Endothelial cell (in vitro differentiated cells): Measurements from ENCODE around the gene LILRA6. TPM values are rescaled to one million over a fixed set of nuclear protein-coding genes. Genes with fewer than 3 reads are reported as not detected.
"Not testable (repeated sequence)": the region's sequence is repeated elsewhere in the genome, so short reads cannot be mapped to it uniquely, and the experiment has no call there.

Source experiments
- DNase-seq: peaks from one replicate; pipeline ENCODE4 v3.0.0; 2021; ENCODE audit warnings: low spot score
- H3K27ac Mint-ChIP-seq: one replicate; pipeline ENCODE4 v1.8.0; 2021; ENCODE audit warnings: mixed read lengths, inconsistent platforms; ENCODE audit not compliant: unreplicated experiment
- H3K27me3 Mint-ChIP-seq: one replicate; pipeline ENCODE4 v1.8.0; 2021; ENCODE audit warnings: mild to moderate bottlenecking, moderate library complexity, mixed read lengths, inconsistent platforms; ENCODE audit not compliant: unreplicated experiment
- H3K36me3 Mint-ChIP-seq: one replicate; pipeline ENCODE4 v1.8.0; 2021; ENCODE audit warnings: mild to moderate bottlenecking, low read depth, mixed read lengths, inconsistent platforms; ENCODE audit not compliant: unreplicated experiment
- H3K4me1 Mint-ChIP-seq: one replicate; pipeline ENCODE4 v1.8.0; 2021; ENCODE audit warnings: mild to moderate bottlenecking, mixed read lengths, inconsistent platforms; ENCODE audit not compliant: unreplicated experiment
- H3K4me3 Mint-ChIP-seq: one replicate; pipeline ENCODE4 v1.8.0; 2021; ENCODE audit warnings: mild to moderate bottlenecking, mixed read lengths, inconsistent platforms; ENCODE audit not compliant: unreplicated experiment
- H3K9me3 Mint-ChIP-seq: one replicate; pipeline ENCODE4 v1.8.0; 2021; ENCODE audit warnings: mixed read lengths, inconsistent platforms; ENCODE audit not compliant: unreplicated experiment
- CTCF ChIP-seq: fragments of 200-600 bp; sonication (generic); IDR thresholded peaks from one replicate; pipeline ENCODE4 v1.5.0; 2021; ENCODE audit warnings: antibody characterized with exemption; ENCODE audit not compliant: unreplicated experiment
- total RNA-seq: library from RNA; stranded (reverse); fragmentation: NEBNext Ultra II Directional; extraction: Animal tissue kit (Norgen Biotek cat#: 25700); gene quantifications from one replicate; pipeline ENCODE4 v1.2.1, GENCODE V29; 2021; ENCODE audit not compliant: unreplicated experiment

LILRA6 gene
- total RNA-seq, 1 donor from 2014 or later = not detected

DNA sequence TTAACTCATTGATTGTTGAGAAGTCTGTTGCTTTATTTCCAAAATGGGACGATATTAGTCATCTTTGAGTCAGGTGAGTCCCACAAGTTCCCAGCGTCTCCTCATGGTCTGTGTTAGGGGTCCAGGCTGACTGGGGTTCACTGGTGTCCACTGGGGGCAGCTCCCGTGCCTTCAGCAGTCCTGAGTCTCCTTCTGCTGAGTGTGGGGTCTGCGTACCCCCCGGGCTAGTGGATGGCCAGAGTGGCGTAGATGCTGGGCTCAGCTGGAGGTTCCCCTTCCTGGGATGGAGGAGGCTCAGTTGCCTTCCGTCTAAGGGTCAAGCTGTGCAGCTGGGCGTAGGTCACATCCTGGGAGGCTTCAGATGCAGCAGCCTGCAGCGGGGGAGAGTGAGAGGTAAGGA lies 25.7 kb downstream of the LILRA6 start:
- no peak overlapping the region for H3K27ac Mint-ChIP-seq
- DNase-seq = no peak
- peaks cover 4% of the 10 kb centered on the region for H3K27me3 Mint-ChIP-seq
- H3K9me3 Mint-ChIP-seq = no peaks in the 10 kb centered on the region
- TF ChIP-seq CTCF = no peak
- H3K4me3 Mint-ChIP-seq = no peak overlapping the region
- no peaks in the 10 kb centered on the region for H3K4me1 Mint-ChIP-seq
- H3K36me3 Mint-ChIP-seq = peaks cover 17% of the 10 kb centered on the region

- not testable (repeated sequence) for H3K4me3 Mint-ChIP-seq, H3K27ac Mint-ChIP-seq, DNase-seq, H3K4me1 Mint-ChIP-seq, H3K9me3 Mint-ChIP-seq
- Mint-ChIP-seq H3K27me3 (peaks cover 12% of the 10 kb centered on the region), H3K36me3 (peaks cover 29% of the 10 kb centered on the region)
These were observed 27.9 kb downstream of the LILRA6 start for GRCh38 chr19:54214734-54215133.

DNA sequence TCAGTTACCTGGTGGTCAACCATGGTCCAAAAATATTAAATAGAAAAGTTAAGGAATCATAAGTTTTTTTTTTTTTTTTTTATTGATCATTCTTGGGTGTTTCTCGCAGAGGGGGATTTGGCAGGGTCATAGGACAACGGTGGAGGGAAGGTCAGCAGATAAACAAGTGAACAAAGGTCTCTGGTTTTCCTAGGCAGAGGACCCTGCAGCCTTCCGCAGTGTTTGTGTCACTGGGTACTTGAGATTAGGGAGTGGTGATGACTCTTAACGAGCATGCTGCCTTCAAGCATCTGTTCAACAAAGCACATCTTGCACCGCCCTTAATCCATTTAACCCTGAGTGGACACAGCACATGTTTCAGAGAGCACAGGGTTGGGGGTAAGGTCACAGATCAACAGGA lies 28.4 kb downstream of the LILRA6 start:
- Mint-ChIP-seq H3K4me3 (peak overlapping the region; percentile 71), H3K27me3 (peaks cover 12% of the 10 kb centered on the region), H3K36me3 (peaks cover 28% of the 10 kb centered on the region)
- not testable (repeated sequence) for H3K9me3 Mint-ChIP-seq, H3K4me1 Mint-ChIP-seq, DNase-seq, H3K27ac Mint-ChIP-seq

DNA sequence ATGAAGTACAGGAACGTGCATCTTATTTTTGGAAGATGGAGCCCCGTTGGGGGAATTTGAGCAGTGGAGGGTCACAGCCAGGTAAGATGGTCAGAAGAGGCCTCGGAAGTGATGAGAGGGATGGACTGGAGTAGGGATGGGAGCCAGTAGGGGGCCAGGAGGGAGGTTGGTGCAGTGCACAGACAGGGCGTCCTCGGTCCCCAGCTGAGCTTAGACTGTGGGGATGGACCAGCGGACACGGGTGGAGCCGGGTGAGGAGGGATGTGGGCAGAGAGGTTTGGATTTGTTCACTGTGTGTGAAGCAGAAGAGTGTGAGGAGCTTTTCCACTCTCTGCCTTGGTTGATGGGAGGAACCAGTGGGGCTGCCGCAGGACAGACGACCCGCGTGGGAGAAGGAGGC lies 31.4 kb downstream of the LILRA6 start:
- no peaks in the 10 kb centered on the region for H3K9me3 Mint-ChIP-seq
- H3K36me3 Mint-ChIP-seq = peaks cover 34% of the 10 kb centered on the region
- peak overlapping the region; percentile 26 for H3K4me3 Mint-ChIP-seq
- no peak overlapping the region for H3K27ac Mint-ChIP-seq
- no peak for TF ChIP-seq CTCF
- H3K27me3 Mint-ChIP-seq = peaks cover 11% of the 10 kb centered on the region
- DNase-seq = no peak
- peaks cover 8% of the 10 kb centered on the region for H3K4me1 Mint-ChIP-seq

- peaks cover 11% of the 10 kb centered on the region for H3K27me3 Mint-ChIP-seq
- DNase-seq = no peak
- peak overlapping the region; percentile 62 for H3K27ac Mint-ChIP-seq
- peaks cover 39% of the 10 kb centered on the region for H3K36me3 Mint-ChIP-seq
- no peak for TF ChIP-seq CTCF
- H3K4me1 Mint-ChIP-seq = peaks cover 8% of the 10 kb centered on the region
- H3K9me3 Mint-ChIP-seq = no peaks in the 10 kb centered on the region
- no peak overlapping the region for H3K4me3 Mint-ChIP-seq
These were observed 32.6 kb downstream of the LILRA6 start for GRCh38 chr19:54209811-54210494.

- no peak overlapping the region for H3K27ac Mint-ChIP-seq
- H3K36me3 Mint-ChIP-seq = peaks cover 43% of the 10 kb centered on the region
- H3K4me1 Mint-ChIP-seq = peaks cover 8% of the 10 kb centered on the region
- TF ChIP-seq CTCF = no peak
- no peaks in the 10 kb centered on the region for H3K9me3 Mint-ChIP-seq
- DNase-seq = no peak
- no peak overlapping the region for H3K4me3 Mint-ChIP-seq
- H3K27me3 Mint-ChIP-seq = peaks cover 11% of the 10 kb centered on the region
These were observed 33.4 kb downstream of the LILRA6 start for GRCh38 chr19:54209058-54209810.
